GM12872 (cell line): ENCODE measurements around the gene STOM.

Experiments
- TF ChIP-seq, protein P1 (sequence below): IDR thresholded peaks from 3 replicates; pipeline ENCODE4 v1.5.1; 2011; ENCODE audit warnings: low read depth, mild to moderate bottlenecking, low read length, moderate library complexity; ENCODE audit not compliant: insufficient read depth

Gene STOM

DNA sequence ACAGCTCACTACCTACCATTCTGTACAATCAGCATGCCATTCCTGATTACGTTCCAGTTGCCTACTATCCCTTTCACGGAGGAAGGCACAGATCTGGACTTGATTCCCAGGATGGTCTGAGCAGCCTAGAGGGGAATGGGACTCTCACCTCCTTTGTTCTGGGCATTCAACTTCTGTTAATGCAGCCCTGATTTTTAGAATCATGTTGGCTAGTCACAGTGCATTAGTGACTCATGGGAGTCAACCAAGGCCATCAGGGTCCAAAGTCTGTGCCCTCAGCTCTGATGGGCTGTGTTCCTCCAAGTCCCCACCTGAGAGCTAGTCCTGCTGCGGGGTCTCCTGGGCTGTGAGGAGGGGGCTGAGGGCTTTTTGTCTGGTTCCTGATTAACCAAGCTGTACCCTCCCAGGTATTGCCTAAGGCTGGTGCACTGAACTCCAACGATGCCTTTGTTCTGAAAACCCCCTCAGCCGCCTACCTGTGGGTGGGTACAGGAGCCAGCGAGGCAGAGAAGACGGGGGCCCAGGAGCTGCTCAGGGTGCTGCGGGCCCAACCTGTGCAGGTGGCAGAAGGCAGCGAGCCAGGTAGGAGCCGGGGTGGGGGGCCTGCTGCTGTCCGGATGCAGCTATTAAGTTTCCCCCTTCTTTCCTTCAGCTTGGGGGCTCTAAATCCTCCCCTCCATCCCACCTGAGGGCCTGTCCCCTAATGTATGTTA is 43.0 kb downstream of the STOM start:
- TF ChIP-seq, protein P1, sequence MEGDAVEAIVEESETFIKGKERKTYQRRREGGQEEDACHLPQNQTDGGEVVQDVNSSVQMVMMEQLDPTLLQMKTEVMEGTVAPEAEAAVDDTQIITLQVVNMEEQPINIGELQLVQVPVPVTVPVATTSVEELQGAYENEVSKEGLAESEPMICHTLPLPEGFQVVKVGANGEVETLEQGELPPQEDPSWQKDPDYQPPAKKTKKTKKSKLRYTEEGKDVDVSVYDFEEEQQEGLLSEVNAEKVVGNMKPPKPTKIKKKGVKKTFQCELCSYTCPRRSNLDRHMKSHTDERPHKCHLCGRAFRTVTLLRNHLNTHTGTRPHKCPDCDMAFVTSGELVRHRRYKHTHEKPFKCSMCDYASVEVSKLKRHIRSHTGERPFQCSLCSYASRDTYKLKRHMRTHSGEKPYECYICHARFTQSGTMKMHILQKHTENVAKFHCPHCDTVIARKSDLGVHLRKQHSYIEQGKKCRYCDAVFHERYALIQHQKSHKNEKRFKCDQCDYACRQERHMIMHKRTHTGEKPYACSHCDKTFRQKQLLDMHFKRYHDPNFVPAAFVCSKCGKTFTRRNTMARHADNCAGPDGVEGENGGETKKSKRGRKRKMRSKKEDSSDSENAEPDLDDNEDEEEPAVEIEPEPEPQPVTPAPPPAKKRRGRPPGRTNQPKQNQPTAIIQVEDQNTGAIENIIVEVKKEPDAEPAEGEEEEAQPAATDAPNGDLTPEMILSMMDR = no peak

DNA sequence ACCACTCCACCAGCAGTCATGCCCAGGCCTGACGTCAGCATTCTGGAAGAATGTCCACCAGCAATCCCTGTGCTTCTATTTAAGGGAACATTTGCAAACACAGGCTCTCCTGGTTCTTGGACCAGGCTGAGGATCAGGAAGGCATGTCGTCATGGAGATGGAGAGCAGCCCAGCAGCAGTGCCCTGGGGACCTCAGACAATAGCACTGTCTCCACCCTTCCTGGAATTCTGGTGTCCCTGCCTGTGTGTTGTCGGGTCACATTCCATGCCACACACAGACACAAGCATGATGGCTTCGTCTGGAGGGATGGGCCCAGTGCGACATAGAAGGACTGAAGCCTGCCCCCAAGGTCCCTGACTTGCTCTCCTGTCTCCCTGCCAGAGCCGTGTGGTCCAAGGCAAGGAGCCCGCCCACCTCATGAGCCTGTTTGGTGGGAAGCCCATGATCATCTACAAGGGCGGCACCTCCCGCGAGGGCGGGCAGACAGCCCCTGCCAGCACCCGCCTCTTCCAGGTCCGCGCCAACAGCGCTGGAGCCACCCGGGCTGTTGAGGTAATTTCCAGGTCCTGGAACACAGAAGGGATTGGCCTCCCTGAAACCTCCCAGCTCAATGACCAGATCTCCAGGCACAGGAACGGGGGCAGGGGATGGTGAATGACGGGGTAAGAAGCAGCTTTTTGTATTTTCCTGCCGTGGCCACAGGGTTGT is 43.8 kb downstream of the STOM start:
- TF ChIP-seq, protein P1 = no peak

DNA sequence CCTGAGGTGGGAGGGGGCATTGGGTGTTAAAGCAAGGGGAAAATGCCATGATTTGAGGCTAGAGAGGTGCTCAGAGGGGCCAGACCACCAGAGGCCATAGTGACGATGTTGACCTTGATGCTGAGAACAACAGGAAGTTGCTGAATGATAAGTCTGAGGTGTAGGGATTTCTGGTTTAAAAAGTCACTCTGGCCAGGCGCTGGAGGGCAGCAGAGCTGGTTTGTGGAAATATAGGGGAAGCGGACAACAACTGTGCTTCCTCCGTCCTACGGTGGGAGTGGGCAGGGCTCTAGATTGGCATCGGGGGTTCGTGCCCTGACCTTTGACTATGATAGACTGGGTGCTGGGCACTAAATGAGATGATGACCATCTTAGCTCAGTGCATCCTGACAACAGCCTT is 44.7 kb downstream of the STOM start:
- TF ChIP-seq, protein P1 = no peak

DNA sequence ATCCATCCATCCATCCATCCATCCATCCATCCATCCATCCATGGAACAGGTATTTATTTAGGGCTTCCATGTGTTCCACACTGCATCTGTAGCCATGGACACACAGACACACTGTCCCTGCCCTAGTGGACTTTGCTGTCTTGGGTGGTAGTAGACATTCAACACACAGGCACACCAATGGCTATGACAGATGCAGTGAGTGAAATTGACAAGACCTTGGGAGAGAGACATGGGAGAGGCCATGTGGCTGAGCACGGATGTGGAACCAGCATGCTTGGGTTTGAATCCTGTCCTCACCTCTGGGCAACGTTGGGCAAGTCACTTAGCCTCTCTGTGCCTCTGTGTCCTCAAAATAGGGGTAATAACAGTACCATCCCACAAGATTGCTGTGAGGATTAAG is 45.3 kb downstream of the STOM start:
- TF ChIP-seq, protein P1 = no peak

DNA sequence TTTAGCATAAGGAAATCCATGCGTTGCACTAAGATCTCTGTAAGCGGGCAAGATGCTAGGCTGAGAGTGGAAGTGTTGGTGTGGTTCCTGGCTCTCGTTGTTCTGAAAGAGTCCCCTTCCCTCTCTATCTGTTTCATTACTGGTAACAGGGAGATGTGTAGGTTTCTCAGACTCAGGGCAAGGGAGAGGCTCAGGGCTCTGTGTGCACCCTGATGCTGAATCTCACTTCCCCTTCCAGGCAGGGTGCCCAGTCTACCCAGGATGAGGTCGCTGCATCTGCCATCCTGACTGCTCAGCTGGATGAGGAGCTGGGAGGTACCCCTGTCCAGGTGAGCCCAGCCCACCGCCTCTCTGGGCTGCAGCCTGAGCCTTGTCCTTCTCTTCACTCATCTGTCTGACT is 45.7 kb downstream of the STOM start:
- TF ChIP-seq, protein P1 = no peak

DNA sequence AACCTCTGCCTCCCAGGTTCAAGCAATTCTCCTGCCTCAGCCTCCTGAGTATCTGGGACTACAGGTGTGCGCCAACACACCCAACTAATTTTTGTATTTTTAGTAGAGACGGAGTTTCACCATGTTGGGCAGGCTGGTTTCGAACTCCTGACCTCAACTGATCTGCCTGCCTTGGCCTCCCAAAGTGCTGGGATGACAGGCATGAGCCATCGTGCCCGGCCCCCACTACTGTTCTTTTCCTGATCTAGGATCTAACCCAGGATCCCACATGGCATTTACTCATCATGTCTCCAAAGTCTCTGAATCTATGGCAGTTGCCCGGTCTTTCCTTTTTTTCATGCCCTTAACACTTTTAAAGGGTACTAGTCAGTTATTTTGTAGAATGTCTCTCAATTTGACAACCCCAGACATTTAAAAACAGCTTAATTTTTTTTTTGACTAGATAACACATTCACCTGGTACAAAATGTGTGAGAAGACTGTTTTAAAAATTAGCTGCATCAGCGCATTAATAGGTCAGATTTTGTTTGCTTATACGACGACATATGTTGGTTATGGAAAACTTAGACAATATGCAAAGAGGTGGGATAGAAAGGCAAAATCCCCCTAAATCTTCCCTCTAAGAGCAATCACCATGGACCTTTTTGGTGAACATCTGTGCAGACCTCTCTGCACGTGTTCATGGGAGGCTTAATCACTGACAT is 46.5 kb downstream of the STOM start:
- TF ChIP-seq, protein P1 = no peak

DNA sequence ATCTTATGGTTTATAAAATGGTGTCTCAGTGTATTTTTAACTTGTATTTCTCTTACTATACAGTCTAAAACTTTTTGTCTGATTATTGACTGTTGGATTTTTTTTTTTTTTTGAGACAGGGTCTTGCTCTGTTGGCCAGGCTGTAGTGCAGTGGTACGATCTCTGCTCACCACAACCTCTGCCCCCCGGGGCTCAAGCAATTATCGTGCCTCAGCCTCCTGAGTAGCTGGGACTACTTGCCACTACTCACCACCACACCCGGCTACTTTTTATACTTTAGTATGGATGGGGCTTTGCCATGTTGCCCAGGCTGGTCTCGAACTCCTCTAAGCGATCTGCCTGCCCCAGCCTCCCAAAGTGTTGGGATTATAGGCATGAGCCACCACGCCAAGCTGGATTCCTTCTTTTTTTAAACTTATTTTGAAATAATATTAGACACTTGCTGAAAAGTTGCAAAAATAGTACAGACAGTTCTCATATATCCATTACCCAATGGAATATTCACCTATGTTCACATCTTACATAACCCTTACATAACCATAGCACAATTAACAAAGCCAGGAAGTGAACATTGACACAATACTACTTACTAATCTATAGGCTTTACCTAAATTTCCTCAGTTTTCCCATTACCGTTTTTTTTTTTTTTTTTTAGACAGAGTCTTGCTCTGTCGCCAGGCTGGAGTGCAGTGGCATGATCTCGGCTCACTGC is 47.2 kb downstream of the STOM start:
- TF ChIP-seq, protein P1 = no peak
